Lower lobe of right lung (tissue), 2 donors: ENCODE data around the gene GNG12. TPM values are rescaled to one million over a fixed set of nuclear protein-coding genes. Genes with fewer than 3 reads are reported as not detected.

ENCODE experiments used
- ATAC-seq, 2 donors: fragments of 200-7000 bp; cut with Tn5 transposase; one replicate each; pipeline ENCODE4 v1.9.1; 2020 to 2022; ENCODE audit warnings: mild to moderate bottlenecking in 2 of 2, moderate library complexity in 2 of 2
- DNase-seq: peaks from one replicate; pipeline ENCODE4 v3.0.0-alpha.2; 2020
- H3K27ac ChIP-seq: fragments of 200-600 bp; one replicate; pipeline ENCODE4 v1.8.0; 2022
- H3K27me3 ChIP-seq: fragments of 200-600 bp; one replicate; pipeline ENCODE4 v1.8.0; 2022; ENCODE audit warnings: low read depth
- H3K36me3 ChIP-seq: fragments of 200-600 bp; one replicate; pipeline ENCODE4 v1.8.0; 2022; ENCODE audit warnings: mild to moderate bottlenecking
- H3K4me1 ChIP-seq: fragments of 200-600 bp; one replicate; pipeline ENCODE4 v1.8.0; 2022
- H3K4me3 ChIP-seq: fragments of 200-600 bp; one replicate; pipeline ENCODE4 v1.8.0; 2022; ENCODE audit warnings: mild to moderate bottlenecking
- H3K9me3 ChIP-seq: fragments of 200-600 bp; one replicate; pipeline ENCODE4 v1.8.0; 2022
- CTCF ChIP-seq: fragments of 200-600 bp; IDR thresholded peaks from one replicate; pipeline ENCODE4 v1.8.0; 2022; ENCODE audit warnings: antibody characterized with exemption, mild to moderate bottlenecking
- intact Hi-C: fragments of 100-400 bp; cut with DNase I; formaldehyde crosslinking; loops from one replicate; pipeline ENCODE4 v1.11.0; 2022
- long read RNA-seq: library from polyadenylated mRNA; unstranded; transcript quantifications from one replicate; pipeline ENCODE4 v2.0.0, GENCODE V29; 2021
- total RNA-seq: library from RNA; stranded (reverse); fragmentation: NEBNext Ultra II Directional; extraction: Animal tissue kit (Norgen Biotek cat#: 25700); gene quantifications from one replicate; pipeline ENCODE4 v1.2.1, GENCODE V29; 2021
- donor health status: DM: no; HTN: yes; CAD: no; lungs with severe emphysema.

The GNG12 gene
- total RNA-seq, result 43.3 TPM
- long read RNA-seq, full-length matches to known transcripts, result 81 of 101 reads
- long read RNA-seq, partial matches to known transcripts, result 2 of 101 reads
- long read RNA-seq, other reads (novel, unspliced or antisense), result 18 of 101 reads

- Histone ChIP-seq H3K4me3 (peak within 1 kb of the TSS; percentile 82), H3K27me3 (peaks cover 6% of the 10 kb centered on the region), H3K4me1 (peaks cover 4% of the 10 kb centered on the region), H3K27ac (peak within 1 kb of the TSS; percentile 82), H3K36me3 (no peaks in the 10 kb centered on the region), H3K9me3 (no peaks in the 10 kb centered on the region)
- ATAC-seq (peak; percentile 94 to 95), DNase-seq (peak; percentile 75)
- intact Hi-C loops, result no loop called here
- TF ChIP-seq CTCF, result no peak
Measured at GRCh38 chr1:67832737-67833601, at the start of gene GNG12. GNG12 (minus strand) TSS chr1:67833467; CDS start chr1:67707686, 125,781 bp downstream.

- no peak for DNase-seq
- Histone ChIP-seq H3K4me1 (no peaks in the 10 kb centered on the region), H3K27me3 (no peaks in the 10 kb centered on the region), H3K9me3 (no peaks in the 10 kb centered on the region), H3K36me3 (no peaks in the 10 kb centered on the region), H3K27ac (no peak overlapping the region), H3K4me3 (no peak overlapping the region)
- no peak for ATAC-seq
- intact Hi-C loops, result no loop called here
- TF ChIP-seq CTCF, result no peak
Measured at GRCh38 chr1:67882196-67882958, 49.1 kb upstream of the GNG12 start.

GRCh38 chr1:67880056-67880601, 46.9 kb upstream of the GNG12 start:
- intact Hi-C loops, result no loop called here
- no peak for DNase-seq
- no peaks in the 10 kb centered on the region for H3K36me3 ChIP-seq
- H3K27ac ChIP-seq, result no peak overlapping the region
- no peaks in the 10 kb centered on the region for H3K9me3 ChIP-seq
- no peaks in the 10 kb centered on the region for H3K27me3 ChIP-seq
- no peak overlapping the region for H3K4me3 ChIP-seq
- TF ChIP-seq CTCF, result no peak
- peak in 1 of 2 donors; percentile 24 for ATAC-seq
- H3K4me1 ChIP-seq, result no peaks in the 10 kb centered on the region

GRCh38 chr1:67879485-67879884, 46.2 kb upstream of the GNG12 start:
- intact Hi-C loops, result no loop called here

More at GRCh38 chr1:67879485-67879884, 46.2 kb upstream of the GNG12 start:
- Histone ChIP-seq H3K36me3 (no peaks in the 10 kb centered on the region), H3K9me3 (no peaks in the 10 kb centered on the region), H3K27me3 (no peaks in the 10 kb centered on the region), H3K4me1 (no peaks in the 10 kb centered on the region), H3K4me3 (no peak overlapping the region), H3K27ac (no peak overlapping the region)
- DNase-seq (no peak), ATAC-seq (no peak)
- TF ChIP-seq CTCF, result no peak
